Measurements from ENCODE around the gene OLFML2B. TPM values are rescaled to one million over a fixed set of nuclear protein-coding genes. Genes with fewer than 3 reads are reported as not detected.
"Not testable (repeated sequence)": the region's sequence is repeated elsewhere in the genome, so short reads cannot be mapped to it uniquely, and the experiment has no call there.

The OLFML2B gene
- 10 to 100 TPM; 30.8 to 49.7 TPM for total RNA-seq
- long read RNA-seq, donor 1, transcript OLFML2B-201 (8 exons, 3,160 nt), result major isoform, 10 of 22 reads
- long read RNA-seq, donor 1, partial matches to known transcripts, result 2 of 22 reads
- long read RNA-seq, donor 1, other reads (novel, unspliced or antisense), result 7 of 22 reads
- long read RNA-seq, donor 2, transcript OLFML2B-201 (8 exons, 3,160 nt), result major isoform, 26 of 40 reads
- long read RNA-seq, donor 2, partial matches to known transcripts, result 7 of 40 reads
- long read RNA-seq, donor 2, other reads (novel, unspliced or antisense), result 7 of 40 reads

DNA sequence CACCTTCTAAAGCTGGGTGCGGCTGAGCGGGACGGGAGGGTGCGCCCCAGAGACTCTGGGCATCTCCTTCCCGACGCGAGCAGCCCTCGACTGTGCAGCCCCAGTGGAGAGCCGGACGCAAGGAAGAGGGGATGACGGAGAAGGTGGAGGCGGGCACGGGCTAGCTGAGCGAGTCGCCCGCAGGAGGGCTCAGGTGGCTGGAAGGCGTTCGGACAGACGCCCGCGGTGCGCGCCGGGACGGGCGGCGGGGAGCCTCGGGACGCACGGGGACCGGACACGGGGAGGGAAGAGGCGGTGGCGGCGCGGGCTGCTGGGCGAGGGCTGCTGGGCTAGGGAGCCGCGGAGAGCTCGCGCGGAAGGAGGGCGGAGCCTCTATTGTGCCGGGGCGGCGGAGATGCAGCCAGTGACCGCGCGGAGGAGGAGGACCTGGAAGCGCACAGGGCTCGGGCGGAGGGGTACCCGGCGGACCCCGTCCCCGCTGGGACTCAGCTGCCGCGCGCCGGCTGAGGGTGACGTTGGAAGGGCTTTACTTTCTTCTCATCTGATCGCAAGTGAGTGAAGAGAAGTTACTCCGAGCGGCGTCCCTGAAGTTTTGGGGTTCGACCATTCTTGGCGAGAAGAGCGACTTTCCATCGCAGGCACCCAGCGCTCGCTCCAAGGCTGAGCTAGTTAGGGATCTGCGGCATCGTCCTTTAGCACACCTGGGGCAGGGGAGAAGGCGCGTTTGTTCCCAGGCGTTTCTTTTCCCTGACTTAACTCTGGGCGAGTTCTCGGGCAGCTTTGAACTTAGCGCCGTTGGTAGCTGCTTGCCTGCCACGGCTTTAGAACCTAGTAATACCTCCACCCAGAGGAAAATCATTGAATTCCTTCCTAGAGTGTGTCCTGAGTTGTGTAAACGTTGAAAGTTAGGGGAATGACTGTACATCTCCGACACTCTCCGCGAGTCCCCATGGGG is at the start of gene OLFML2B:
TSS of gene OLFML2B (minus strand) at position 323 of the 955 bp plus-strand sequence. CDS start 439 bp downstream, outside the sequence.
- DNase-seq (ENCODE audit: low spot score), result peak; percentile 93
- intact Hi-C loops (cut with DNase I), result loop anchor here (10.0 kb wide), 2 partner anchors 59 to 159 kb away; no protein-coding TSS in a partner anchor

DNA sequence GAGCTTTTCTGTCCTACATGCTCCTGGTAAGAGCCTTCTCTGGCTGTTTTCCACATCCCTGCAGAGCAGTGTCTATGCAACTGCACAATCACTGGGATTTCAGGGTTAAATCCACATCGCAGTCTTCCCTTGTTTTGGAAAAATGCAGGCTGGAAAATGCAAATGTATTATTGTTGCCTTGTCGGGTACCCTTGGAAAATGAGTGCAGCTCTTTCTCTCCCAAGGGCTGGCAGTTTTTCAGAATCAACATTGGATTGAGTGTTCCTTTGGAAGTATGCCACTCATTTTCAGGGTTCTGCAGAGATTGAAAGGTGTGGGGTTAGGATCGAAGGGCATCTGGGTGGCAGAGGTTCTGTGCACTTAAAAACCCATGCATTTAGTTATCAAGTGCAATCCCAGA is 49.1 kb upstream of the OLFML2B start:
- DNase-seq (ENCODE audit: low spot score), result no peak
- intact Hi-C loops (cut with DNase I), result loop anchor here in 1 of 2 donors (10.0 kb wide), 1 partner anchor 202 kb away; no protein-coding TSS in a partner anchor

DNA sequence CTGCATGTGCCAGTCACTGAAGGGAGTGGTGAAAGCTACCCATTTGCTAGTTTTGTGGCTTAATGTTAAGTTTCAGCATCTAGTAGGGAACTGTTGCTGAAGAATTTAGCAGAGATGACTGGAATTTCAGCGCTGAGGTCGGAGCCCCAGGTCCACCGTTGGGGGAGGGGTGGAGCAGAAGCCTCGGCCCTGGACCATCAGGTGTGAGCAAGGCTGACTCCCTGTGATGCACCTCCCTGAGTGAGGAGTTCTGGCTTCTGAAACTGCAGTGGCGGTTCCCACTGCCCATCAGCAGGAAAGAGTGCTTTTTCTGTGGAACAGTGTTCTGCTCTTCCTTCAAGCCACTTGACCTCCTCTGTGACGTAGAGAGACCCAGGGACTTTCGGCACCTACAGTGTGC is 47.2 kb upstream of the OLFML2B start:
- no peak for DNase-seq (ENCODE audit: low spot score)
- intact Hi-C loops (cut with DNase I), result loop anchor here in 1 of 2 donors (10.0 kb wide), 1 partner anchor 204 kb away; no protein-coding TSS in a partner anchor

DNA sequence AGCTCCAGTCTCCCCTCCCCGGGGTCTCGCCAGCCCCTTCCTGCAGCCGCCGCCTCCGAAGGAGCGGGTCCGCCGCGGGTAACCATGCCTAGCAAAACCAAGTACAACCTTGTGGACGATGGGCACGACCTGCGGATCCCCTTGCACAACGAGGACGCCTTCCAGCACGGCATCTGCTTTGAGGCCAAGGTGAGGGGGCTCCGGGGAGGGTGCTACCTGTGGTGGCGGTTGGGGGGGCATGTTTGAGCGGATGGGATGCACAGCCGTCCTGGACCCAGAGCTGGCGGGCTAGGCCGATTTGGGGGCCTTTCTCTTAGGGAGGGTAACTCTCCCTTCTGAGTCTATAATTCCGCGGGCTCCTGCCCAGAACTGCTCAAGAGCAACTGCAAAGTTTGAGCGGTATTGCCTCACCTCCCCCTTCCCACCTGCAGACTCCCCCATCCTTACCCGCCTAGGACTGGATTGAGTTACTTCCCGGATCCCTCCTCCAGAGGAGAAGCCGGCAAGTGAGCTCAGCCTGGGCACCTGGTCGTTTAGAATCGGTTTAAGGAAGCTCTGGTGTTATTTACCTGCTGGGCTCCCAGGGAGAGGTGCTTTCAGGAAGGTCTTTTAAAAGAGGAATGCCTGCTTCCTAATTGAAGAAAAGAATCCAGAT is 46.6 kb upstream of the OLFML2B start:
- DNase-seq (ENCODE audit: low spot score), result no peak
- intact Hi-C loops (cut with DNase I), result loop anchor here in 1 of 2 donors (10.0 kb wide), 1 partner anchor 205 kb away; no protein-coding TSS in a partner anchor

DNA sequence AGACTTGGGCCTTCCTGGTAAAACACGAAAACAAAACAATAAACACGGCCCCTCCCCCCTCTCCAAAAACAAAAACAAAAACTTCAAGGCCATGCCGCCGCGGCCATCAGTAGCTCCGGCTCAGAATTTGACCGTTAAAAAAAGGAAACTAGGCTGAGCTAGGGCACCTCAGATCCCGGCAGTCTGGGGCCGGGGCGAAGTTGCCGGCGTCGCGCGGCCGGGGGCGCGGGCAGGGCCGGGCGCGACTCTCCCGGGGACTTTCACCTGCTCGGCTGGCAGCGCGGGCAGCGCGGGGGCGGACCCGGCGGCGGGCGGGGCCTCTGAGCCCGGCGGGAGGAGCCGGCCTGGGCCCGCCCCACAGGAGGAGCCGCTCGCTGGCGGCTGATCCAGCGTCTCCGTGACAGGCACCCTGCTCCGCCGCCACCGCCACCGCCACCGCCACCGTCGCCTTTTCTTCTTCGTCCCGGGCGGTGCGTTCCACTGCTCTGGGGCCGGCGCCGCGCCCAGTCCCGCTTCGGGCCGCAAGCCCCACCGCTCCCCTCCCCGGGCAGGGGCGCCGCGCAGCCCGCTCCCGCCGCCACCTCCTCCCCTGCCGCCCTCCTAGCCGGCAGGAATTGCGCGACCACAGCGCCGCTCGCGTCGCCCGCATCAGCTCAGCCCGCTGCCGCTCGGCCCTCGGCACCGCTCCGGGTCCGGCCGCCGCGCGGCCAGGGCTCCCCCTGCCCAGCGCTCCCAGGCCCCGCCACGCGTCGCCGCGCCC is 45.8 kb upstream of the OLFML2B start, which contains the start of gene NOS1AP:
TSS of gene NOS1AP (plus strand) at position 358 of the 760 bp plus-strand sequence. CDS start 487 bp downstream, outside the sequence.
- intact Hi-C loops (cut with DNase I), result loop anchor here in 1 of 2 donors (10.0 kb wide), 1 partner anchor 205 kb away; no protein-coding TSS in a partner anchor
- peak; percentile 92 for DNase-seq (ENCODE audit: low spot score)

DNA sequence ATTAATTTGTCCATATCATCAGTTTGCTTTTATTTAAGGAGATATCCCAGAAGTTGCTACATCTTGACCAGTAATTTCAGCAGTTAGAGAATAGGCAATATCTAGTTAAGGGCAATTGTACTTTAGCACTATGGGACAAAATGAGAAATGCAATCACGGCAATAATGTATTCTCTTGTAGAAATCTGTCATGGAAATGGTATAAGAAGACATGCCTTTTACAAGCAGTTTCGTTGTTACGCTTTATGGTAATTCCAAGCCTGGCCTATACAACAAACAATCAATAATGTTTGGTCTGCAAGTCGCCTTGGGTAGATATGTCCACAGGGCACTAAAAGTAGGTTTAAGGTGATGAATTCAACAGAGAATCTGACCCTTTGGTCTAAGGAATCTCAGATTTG is 44.6 kb upstream of the OLFML2B start:
- intact Hi-C loops (cut with DNase I), result no loop called here
- DNase-seq (ENCODE audit: low spot score), result no peak

DNA sequence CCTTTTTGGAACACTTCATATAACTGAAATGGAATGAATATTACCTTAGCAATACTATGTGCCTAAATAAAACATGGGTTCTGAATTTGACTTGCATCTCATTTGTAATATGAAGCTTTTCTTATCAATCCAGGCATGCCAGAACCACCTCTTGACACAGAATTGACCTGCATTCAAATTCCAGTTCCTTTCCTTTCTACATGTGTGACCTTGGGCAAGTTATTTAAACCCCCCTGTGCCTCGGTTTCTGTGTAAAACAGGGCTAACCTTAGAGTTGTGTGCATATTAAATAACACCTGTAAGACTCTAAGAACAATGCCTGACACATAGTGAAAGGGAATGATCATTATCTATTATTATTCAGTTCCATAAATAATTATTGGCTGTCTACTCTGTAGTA is 43.8 kb upstream of the OLFML2B start:
- intact Hi-C loops (cut with DNase I), result no loop called here
- no peak for DNase-seq (ENCODE audit: low spot score)

DNA sequence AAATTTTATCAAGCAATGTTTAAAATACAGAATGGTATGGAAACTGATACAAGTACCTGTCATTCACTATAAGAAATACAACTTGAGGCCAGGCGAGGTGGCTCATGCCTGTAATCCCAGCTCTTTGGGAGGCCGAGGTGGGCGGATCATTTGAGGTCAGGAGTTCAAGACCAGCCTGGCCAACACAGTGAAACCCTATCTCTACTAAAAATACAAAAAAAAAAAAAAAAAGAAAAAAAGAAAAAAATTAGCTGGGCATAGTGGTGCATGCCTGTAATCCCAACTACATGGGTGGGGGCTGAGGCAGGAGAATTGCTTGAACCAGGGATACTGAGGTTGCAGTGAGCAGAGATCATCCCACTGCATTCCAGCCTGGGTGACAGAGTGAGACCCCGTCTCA is 43.2 kb upstream of the OLFML2B start:
- DNase-seq (ENCODE audit: low spot score); intact Hi-C loops (cut with DNase I): not testable (repeated sequence)

DNA sequence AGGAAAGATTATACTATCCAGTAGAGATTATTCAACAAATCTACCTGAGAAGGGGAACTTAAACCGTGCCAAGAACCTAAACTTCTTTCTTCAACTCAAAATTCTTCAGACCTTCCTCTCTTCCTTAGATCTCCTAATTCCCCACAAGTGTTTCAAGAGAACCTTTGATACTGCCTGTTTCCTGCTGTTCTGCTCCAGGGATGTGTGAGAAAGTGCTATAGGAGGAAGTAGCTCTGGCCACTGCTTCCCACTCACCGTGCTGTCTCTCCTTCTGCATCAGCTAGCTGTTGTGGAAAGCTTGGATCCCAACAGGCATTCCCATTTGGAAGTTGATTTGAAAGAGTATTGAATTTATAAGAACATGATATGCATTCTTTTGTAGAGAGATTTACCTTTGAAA is 41.3 kb upstream of the OLFML2B start:
- intact Hi-C loops (cut with DNase I), result no loop called here
- DNase-seq (ENCODE audit: low spot score), result no peak

DNA sequence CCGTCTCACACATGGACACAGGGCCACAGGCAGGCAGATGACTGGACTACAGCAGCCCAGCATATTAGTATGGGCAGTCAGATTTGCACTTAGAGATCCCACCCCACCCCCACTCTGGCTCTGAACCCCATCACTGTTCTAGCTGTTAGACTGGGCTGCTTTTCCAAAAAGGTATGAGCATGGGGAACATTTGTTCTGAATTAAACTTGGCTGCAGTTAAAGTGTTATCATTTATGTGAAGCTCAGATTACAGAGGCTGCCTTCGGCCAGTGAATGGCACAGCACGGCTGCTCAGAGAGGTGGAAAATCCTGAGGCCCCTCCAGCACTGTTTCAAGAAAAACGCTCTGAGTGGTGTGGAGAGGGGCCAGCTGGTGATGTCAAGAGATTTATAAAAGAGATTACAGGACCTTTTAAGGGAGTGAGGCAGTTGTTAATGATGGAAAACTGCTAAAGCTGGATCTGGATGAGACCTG is 38.9 kb upstream of the OLFML2B start:
- DNase-seq (ENCODE audit: low spot score), result no peak
- intact Hi-C loops (cut with DNase I), result no loop called here

DNA sequence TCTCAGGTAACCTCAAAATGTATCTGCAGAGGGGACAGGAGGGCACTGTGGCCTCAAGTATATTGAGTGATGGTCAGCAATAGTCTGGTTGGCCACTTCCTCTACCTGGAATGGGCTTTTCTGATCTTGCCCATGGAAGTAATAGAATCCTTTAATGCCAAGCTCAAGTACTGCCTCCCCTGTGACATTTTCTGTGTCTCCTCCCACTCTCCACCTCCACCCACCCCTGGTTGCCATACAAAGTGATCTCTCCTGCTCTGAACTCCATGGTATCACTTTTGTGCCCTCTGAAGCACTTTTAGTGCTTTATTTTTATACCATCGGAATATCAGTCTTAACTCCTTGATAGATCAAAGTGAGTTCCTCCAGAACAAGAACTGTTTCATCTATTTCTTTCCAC is 36.6 kb upstream of the OLFML2B start:
- DNase-seq (ENCODE audit: low spot score), result no peak
- intact Hi-C loops (cut with DNase I), result no loop called here

DNA sequence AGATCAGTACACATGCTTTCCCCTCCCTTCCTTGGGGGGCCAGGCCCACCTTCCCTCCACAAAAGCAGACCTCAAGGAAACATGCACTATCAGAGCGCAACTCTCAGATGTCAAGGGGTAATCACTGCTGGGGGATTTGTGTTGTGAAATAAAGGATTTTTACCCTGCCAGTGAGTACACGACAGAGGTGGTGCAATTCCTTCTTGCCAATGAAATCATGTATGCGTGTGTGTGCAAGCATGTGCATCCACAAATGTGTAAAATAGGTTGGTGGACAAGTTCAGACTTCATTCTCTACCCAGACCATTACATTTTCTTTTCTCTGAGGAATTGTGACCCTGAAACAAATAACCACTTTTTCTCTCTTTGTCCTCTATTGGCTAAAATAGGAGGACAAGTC is 36.1 kb upstream of the OLFML2B start:
- intact Hi-C loops (cut with DNase I), result loop anchor here (5.0 to 10.0 kb wide), 2 partner anchors 325 to 333 kb away; partner anchors contain the start of gene C1orf226 (in 1 of the 2)
- DNase-seq (ENCODE audit: low spot score), result no peak

DNA sequence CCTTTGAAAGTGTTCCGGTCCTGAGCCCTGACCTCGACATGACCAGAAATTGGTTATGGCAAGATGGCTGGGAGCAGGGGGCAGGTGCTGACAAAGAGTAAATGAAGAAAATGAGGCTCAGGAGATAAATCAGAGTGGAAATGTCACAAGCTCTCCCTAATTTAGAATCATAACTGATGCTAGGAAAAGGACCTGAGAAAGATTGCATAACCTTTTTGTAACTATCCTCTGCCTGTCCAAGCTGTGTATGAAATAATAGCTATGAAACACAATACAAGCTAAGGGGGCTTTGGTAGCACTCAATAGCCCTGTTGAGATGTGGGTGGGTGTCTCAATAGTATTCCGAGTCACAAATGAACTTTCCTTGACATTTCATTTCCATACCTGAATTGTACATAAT is 32.9 kb upstream of the OLFML2B start:
- intact Hi-C loops (cut with DNase I), result loop anchor here (2.0 to 10.0 kb wide), 3 partner anchors 220 to 336 kb away; partner anchors contain the start of gene C1orf226 (in 1 of the 2)
- DNase-seq (ENCODE audit: low spot score), result no peak

DNA sequence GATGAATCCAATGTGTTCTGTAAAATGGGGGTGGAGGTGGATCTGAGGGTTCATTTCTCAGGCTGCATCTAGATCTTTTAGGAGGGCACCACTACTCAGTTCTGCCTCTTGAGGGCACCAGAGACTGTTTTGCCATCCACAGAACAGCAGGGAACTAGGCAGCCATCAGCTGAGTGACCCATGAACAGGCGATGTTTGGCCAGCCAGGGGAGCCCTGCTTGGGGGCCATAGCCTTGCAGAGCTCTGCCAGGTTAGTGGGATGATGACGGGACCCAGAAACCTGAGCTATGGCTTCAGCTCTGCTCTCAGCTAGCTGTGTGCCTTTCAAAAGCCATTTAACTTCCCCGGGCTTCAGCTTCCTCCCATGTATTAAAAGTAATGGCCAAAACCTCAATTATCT is 32.4 kb upstream of the OLFML2B start:
- intact Hi-C loops (cut with DNase I), result loop anchor here (2.0 to 10.0 kb wide), 3 partner anchors 221 to 336 kb away; partner anchors contain the start of gene C1orf226 (in 1 of the 2)
- peak; percentile 81 for DNase-seq (ENCODE audit: low spot score)

DNA sequence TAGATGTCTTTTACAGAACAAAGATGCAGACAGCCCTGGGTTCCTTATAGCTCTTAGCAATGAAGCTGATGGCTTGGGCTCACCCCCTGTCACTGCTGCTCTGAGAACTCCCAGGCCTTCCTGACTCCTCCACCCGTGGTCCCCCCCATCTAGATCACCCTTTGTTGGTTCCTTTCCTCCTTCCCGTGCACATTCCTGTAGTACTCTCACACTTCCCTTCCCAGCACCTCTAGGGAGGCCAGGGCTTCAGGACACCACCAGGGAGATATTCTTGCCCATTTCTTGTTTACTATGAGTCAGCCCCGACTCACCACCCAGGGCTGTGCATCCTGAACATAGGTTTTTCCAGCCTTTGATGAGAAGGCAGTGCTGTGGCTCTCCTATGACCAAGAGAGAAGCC is 31.4 kb upstream of the OLFML2B start:
- intact Hi-C loops (cut with DNase I), result loop anchor here (5.0 to 10.0 kb wide), 2 partner anchors 330 to 337 kb away; partner anchors contain the start of gene C1orf226 (in 1 of the 2)

DNA sequence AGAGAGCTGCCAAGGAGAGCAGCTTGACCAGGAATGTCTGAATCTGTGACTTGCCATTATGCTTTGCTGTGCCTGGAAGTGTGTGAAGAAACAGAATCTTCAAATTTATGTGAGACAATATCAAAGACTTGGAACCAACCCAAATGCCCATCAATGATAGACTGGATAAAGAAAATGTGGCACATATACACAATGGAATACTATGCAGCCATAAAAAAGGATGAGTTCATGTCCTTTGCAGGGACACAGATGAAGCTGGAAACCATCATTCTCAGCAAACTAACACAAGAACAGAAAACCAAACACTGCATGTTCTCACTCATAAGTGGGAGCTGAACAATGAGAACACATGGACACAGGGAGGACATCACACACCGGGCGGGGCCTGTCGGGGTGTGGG is 30.3 kb upstream of the OLFML2B start:
- not testable (repeated sequence) for DNase-seq (ENCODE audit: low spot score)
- intact Hi-C loops (cut with DNase I), result loop anchor here in 1 of 2 donors (10.0 kb wide), 1 partner anchor 331 kb away; the partner anchor contains the start of gene C1orf226

More for the DNA sequence above, 31.4 kb upstream of the OLFML2B start:
- DNase-seq (ENCODE audit: low spot score), result no peak

DNA sequence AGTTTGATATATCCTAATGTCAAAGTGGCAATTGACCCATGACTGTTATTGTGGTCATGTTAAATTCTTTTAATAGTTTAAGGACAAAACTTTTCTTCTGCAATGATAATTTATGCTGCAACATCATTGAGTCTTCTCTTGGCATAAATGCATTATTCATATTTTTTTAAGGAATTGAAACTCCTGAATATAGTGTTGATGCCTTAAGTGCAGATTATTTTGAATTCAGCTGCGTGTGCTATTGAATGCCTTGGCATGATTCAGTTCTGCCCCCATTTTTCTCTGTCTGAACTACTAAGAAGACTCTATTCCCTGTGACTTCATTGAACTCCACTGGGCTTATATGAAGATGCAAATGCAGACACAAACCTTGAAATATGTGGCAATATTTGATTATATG is 23.3 kb upstream of the OLFML2B start:
- intact Hi-C loops (cut with DNase I), result no loop called here

DNA sequence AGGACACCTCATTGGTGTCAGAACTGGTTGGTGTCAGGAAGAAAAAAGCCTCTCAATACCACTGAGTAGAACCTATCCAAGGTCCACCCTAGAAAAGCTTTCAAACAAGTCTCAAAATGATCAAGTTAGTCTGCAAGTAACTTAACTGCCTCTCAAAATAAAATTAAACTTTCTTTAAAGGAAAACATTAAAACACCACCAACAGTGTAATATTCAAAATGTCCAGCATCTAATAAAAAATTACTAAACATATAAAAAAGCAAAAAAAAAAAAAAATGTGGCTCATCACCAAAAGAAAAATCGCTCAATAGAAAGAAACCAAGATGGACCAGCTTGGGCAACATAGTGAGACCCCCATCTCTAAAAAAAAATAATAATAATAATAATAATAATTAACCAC is 18.7 kb upstream of the OLFML2B start:
- DNase-seq (ENCODE audit: low spot score), result no peak
- intact Hi-C loops (cut with DNase I), result no loop called here

More for the DNA sequence above, 23.3 kb upstream of the OLFML2B start:
- no peak for DNase-seq (ENCODE audit: low spot score)

All from posterior vena cava (tissue), 2 donors.